PC-3 (cell line): ENCODE data around the gene ARPP19. TPM values are rescaled to one million over a fixed set of nuclear protein-coding genes. Genes with fewer than 3 reads are reported as not detected.

ENCODE experiments used
- ATAC-seq: fragments of 200-7000 bp; cut with Tn5 transposase; 2 replicates; pipeline ENCODE4 v1.9.1; 2020; ENCODE audit warnings: mild to moderate bottlenecking, moderate library complexity
- BruUV-seq: library from RNA; stranded (reverse); fragments of 400-500 nt; replicated peaks from 2 replicates; lab custom pipeline; 2021; lab: Mats Ljungman, UMichigan
- CTCF ChIA-PET: fragments of 300-600 bp; sonication (Branson Sonifier 250); formaldehyde crosslinking; loops from one replicate; lab custom pipeline; 2022; ENCODE audit warnings: antibody characterized with exemption; lab: Charles Lee
- POLR2A ChIA-PET: fragments of 300-600 bp; sonication (Branson Sonifier 250); formaldehyde crosslinking; loops from one replicate; lab custom pipeline; 2022; ENCODE audit warnings: antibody characterized with exemption; ENCODE audit not compliant: unreplicated experiment; lab: Charles Lee
- DNase-seq: peaks from one replicate; pipeline ENCODE4 v3.0.0-alpha.2; 2015
- H2AFZ ChIP-seq: fragments of 300-600 bp; sonication (generic); 2 replicates; pipeline ENCODE4 v1.6.0; 2016; ENCODE audit warnings: antibody characterized with exemption, low read length
- H3F3A ChIP-seq: fragments of 300-600 bp; sonication (generic); one replicate; pipeline ENCODE4 v1.6.0; 2017; ENCODE audit warnings: antibody characterized with exemption, low read length, control low read depth, mild to moderate bottlenecking; ENCODE audit not compliant: unreplicated experiment
- H3K27ac ChIP-seq: fragments of 300-600 bp; sonication (generic); 2 replicates; pipeline ENCODE4 v1.5.1; 2016; ENCODE audit warnings: mild to moderate bottlenecking, low read length
- H3K27me3 ChIP-seq: fragments of 300-600 bp; sonication (generic); 2 replicates; pipeline ENCODE4 v1.6.1; 2016; ENCODE audit warnings: low read length, mixed read lengths
- H3K36me3 ChIP-seq: fragments of 300-600 bp; sonication (generic); 2 replicates; pipeline ENCODE4 v1.6.1; 2016; ENCODE audit warnings: low read depth, mixed run types, low read length, mixed read lengths
- H3K4me1 ChIP-seq: fragments of 300-600 bp; sonication (generic); 2 replicates; pipeline ENCODE4 v1.5.1; 2016; ENCODE audit warnings: low read length; ENCODE audit not compliant: insufficient read depth
- H3K4me2 ChIP-seq: fragments of 300-600 bp; sonication (generic); 2 replicates; pipeline ENCODE4 v1.6.0; 2016; ENCODE audit warnings: low read length
- H3K4me3 ChIP-seq: fragments of 300-600 bp; sonication (generic); 2 replicates; pipeline ENCODE4 v1.5.1; 2016; ENCODE audit warnings: mild to moderate bottlenecking, low read length, mixed read lengths
- H3K79me2 ChIP-seq: fragments of 300-600 bp; sonication (generic); 2 replicates; pipeline ENCODE4 v1.6.1; 2017; ENCODE audit warnings: low read length, mixed read lengths
- H3K9ac ChIP-seq: fragments of 300-600 bp; sonication (generic); 2 replicates; pipeline ENCODE4 v1.6.0; 2016; ENCODE audit warnings: mild to moderate bottlenecking, low read length
- H3K9me2 ChIP-seq: fragments of 300-600 bp; sonication (generic); replicated peaks from 2 replicates; pipeline ENCODE4 v1.6.1; 2016; ENCODE audit warnings: mixed run types, low read length, mixed read lengths
- H3K9me3 ChIP-seq: fragments of 300-600 bp; sonication (generic); 2 replicates; pipeline ENCODE4 v1.6.1; 2016; ENCODE audit warnings: low read length, mixed read lengths
- H4K20me1 ChIP-seq: fragments of 300-600 bp; sonication (generic); 2 replicates; pipeline ENCODE4 v1.6.1; 2016; ENCODE audit warnings: low read length, mixed read lengths
- EZH2 ChIP-seq: fragments of 300-600 bp; sonication (generic); IDR thresholded peaks from one replicate; pipeline ENCODE4 v1.6.1; 2017; ENCODE audit warnings: antibody characterized with exemption, mild to moderate bottlenecking, low read length; ENCODE audit not compliant: unreplicated experiment
- EZH2phosphoT487 ChIP-seq: fragments of 300-600 bp; sonication (generic); IDR thresholded peaks from 2 replicates; pipeline ENCODE4 v1.6.1; 2018; ENCODE audit warnings: mild to moderate bottlenecking, antibody characterized with exemption, low read length, borderline replicate concordance
- intact Hi-C: fragments of 100-400 bp; cut with micrococcal nuclease; formaldehyde crosslinking; loops from 2 replicates; pipeline ENCODE4 v1.9.0; 2023
- total RNA-seq: library from RNA; depleted of rRNA; stranded (reverse); fragments of >200 nt; gene quantifications from 2 replicates; pipeline ENCODE4 v1.2.3, GENCODE V29; 2014
- TF ChIP-seq, protein P1 (sequence below): fragments of 300-600 bp; sonication (generic); conservative IDR thresholded peaks from 2 replicates; pipeline ENCODE4 v1.5.1; 2017; ENCODE audit warnings: antibody characterized with exemption, low read depth, mild to moderate bottlenecking, low read length

ARPP19 gene
- total RNA-seq, 1 experiment from 2014 or later: 65.8 TPM

DNA sequence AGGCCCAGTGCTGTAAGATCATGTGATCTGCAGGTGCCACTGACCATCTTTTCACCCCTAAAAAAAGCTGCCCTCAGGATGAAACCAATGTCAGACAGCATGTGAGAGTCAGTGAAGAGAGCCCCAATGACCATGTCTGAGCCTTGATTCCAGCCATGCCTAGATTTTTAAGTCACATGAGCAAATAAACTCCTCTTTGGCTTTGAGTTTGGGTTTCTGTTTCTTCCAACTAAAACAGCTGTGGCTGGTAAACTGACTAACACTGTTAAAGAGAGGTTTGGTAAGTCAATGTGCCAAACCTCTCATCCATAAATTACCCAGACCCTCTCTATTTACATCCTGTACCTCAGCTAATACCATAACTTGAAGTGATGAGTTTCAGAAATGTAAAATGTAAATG, 48.4 kb downstream of the ARPP19 start:
- no peaks in the 10 kb centered on the region for H3K27me3 ChIP-seq
- intact Hi-C loops: no loop called here
- no peak overlapping the region for H3K4me3 ChIP-seq
- H3K36me3 ChIP-seq: no peaks in the 10 kb centered on the region
- no peaks in the 10 kb centered on the region for H3K9me3 ChIP-seq
- TF ChIP-seq, protein P1, sequence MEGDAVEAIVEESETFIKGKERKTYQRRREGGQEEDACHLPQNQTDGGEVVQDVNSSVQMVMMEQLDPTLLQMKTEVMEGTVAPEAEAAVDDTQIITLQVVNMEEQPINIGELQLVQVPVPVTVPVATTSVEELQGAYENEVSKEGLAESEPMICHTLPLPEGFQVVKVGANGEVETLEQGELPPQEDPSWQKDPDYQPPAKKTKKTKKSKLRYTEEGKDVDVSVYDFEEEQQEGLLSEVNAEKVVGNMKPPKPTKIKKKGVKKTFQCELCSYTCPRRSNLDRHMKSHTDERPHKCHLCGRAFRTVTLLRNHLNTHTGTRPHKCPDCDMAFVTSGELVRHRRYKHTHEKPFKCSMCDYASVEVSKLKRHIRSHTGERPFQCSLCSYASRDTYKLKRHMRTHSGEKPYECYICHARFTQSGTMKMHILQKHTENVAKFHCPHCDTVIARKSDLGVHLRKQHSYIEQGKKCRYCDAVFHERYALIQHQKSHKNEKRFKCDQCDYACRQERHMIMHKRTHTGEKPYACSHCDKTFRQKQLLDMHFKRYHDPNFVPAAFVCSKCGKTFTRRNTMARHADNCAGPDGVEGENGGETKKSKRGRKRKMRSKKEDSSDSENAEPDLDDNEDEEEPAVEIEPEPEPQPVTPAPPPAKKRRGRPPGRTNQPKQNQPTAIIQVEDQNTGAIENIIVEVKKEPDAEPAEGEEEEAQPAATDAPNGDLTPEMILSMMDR: no peak
- TF ChIP-seq EZH2 (no peak), EZH2phosphoT487 (no peak)
- H3K27ac ChIP-seq: no peak overlapping the region
- no peaks in the 10 kb centered on the region for H3F3A ChIP-seq
- no TSS peak for BruUV-seq
- DNase-seq (no peak), ATAC-seq (no peak)
- H4K20me1 ChIP-seq: no peaks in the 10 kb centered on the region
- no peak overlapping the region for H3K9ac ChIP-seq
- peaks cover 62% of the 10 kb centered on the region for H3K79me2 ChIP-seq
- no peak overlapping the region for H3K4me2 ChIP-seq
- peaks cover 29% of the 10 kb centered on the region for H3K4me1 ChIP-seq
- ChIA-PET POLR2A (no interaction called here), CTCF (no interaction called here)
- H3K9me2 ChIP-seq: no peaks in the 10 kb centered on the region
- no peak overlapping the region for H2AFZ ChIP-seq

DNA sequence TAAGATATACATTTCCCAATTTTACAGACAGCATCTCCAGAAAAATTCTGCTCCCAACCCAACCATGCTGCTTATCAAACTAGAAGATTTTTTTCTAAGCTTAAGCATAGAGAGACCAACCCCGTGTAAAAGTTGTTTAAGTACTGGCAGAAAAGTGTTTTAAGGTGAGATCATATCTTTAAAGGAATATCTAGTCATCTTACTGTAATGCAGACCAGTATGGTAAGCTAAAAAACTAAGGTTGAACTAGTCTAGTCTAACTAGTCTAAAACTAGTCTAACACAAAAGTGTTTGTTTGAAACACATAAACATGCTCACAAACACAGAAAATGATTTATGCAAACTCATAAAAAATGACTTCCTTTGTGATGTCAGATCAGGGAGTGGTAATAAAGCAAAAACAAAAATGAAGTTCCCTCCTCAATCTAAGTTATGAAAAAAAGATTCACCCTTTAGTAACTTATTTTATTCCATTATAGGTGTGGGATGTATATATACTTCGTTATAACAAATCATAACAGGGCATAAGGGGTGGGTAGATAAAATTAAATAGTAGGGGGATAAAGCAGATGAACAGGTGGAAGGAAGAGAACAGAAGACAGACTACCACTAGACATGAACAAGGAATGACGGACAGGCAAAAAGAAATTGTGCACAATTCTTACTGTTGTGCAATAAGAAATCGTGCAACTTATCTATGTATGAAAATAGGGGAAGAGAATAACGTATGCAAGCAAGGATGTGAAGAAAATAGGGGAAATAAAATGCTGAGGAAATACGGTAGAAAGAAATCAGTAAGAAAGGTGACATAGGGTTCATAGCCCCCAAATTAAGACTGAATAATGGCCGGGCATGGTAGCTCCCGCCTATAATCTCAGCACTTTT, 50.1 kb downstream of the ARPP19 start:
- Histone ChIP-seq H2AFZ (no peak overlapping the region), H3K36me3 (no peaks in the 10 kb centered on the region), H3K4me3 (no peak overlapping the region), H3F3A (no peaks in the 10 kb centered on the region), H3K79me2 (peaks cover 56% of the 10 kb centered on the region), H3K4me2 (peak overlapping the region; percentile 16), H3K27ac (peak overlapping the region; percentile 33), H3K4me1 (peaks cover 27% of the 10 kb centered on the region), H3K9me3 (no peaks in the 10 kb centered on the region), H3K27me3 (no peaks in the 10 kb centered on the region), H3K9ac (no peak overlapping the region), H3K9me2 (no peaks in the 10 kb centered on the region), H4K20me1 (no peaks in the 10 kb centered on the region)
- peak; percentile 70 for ATAC-seq
- no TSS peak for BruUV-seq
- CTCF ChIA-PET: no interaction called here
- TF ChIP-seq EZH2phosphoT487 (no peak), EZH2 (no peak)
- TF ChIP-seq, protein P1: no peak
- intact Hi-C loops: no loop called here
- POLR2A ChIA-PET: no interaction called here
- DNase-seq: peak; percentile 43

DNA sequence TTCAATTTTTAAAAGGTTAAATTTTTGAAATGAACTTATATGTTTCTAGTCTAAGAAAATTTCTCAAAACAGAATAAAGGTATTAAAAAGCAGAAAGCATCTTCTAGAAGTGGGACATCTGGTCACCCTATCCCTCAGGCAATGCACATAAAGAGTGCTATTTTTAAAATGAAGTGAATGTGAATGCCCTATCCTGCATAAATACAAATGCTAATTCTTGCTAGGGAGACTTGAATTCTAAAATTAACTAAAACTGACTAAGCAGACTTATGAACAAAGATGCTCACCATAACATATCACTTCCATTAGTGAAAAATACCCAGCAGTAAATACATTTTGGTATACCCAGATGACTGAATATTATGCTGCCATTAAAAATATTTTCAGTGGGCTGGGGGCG, 51.8 kb downstream of the ARPP19 start:
- no peaks in the 10 kb centered on the region for H3K9me3 ChIP-seq
- H3F3A ChIP-seq: no peaks in the 10 kb centered on the region
- H3K27me3 ChIP-seq: no peaks in the 10 kb centered on the region
- CTCF ChIA-PET: no interaction called here
- no TSS peak for BruUV-seq
- no peaks in the 10 kb centered on the region for H3K36me3 ChIP-seq
- intact Hi-C loops: no loop called here
- H3K79me2 ChIP-seq: peaks cover 41% of the 10 kb centered on the region
- ATAC-seq: no peak
- H3K9me2 ChIP-seq: no peaks in the 10 kb centered on the region
- H3K9ac ChIP-seq: no peak overlapping the region
- H3K4me3 ChIP-seq: no peak overlapping the region
- H3K4me1 ChIP-seq: peaks cover 14% of the 10 kb centered on the region
- POLR2A ChIA-PET: no interaction called here
- H3K4me2 ChIP-seq: no peak overlapping the region
- no peak for TF ChIP-seq EZH2
- TF ChIP-seq EZH2phosphoT487: no peak
- TF ChIP-seq, protein P1: no peak
- no peaks in the 10 kb centered on the region for H4K20me1 ChIP-seq
- H3K27ac ChIP-seq: no peak overlapping the region
- no peak overlapping the region for H2AFZ ChIP-seq
- no peak for DNase-seq
